WI38 (cell line): ENCODE measurements around the gene MLF2.
A peak's percentile ranks its signal among the peaks of the same experiment; 100 is the strongest.

Source experiments
- H3K4me3 ChIP-seq: 2 replicates; pipeline ENCODE4 v1.5.1; 2011; ENCODE audit warnings: low read depth, mild to moderate bottlenecking, control low read depth, low read length
- CTCF ChIP-seq: IDR thresholded peaks from 2 replicates; pipeline ENCODE4 v1.5.1; 2012; ENCODE audit warnings: low read depth, mild to moderate bottlenecking, control low read depth, low read length

The MLF2 gene

GRCh38 chr12:6772331-6772695 lies 19.4 kb upstream of the MLF2 start, which contains the start of gene LAG3:
Gene LAG3, plus strand, starts transcription at chr12:6772520. Its CDS starts 333 bp downstream, at chr12:6772853.
- H3K4me3 ChIP-seq, result no peak within 1 kb of the TSS
- no peak for TF ChIP-seq CTCF

- TF ChIP-seq CTCF, result no peak
- no peak overlapping the region for H3K4me3 ChIP-seq
These were observed 18.8 kb upstream of the MLF2 start for GRCh38 chr12:6771509-6772330.

- no peak overlapping the region for H3K4me3 ChIP-seq
- TF ChIP-seq CTCF, result no peak
These were observed 18.2 kb upstream of the MLF2 start for GRCh38 chr12:6771091-6771495.

GRCh38 chr12:6770600-6770999 lies 17.7 kb upstream of the MLF2 start:
- no peak for TF ChIP-seq CTCF

GRCh38 chr12:6770094-6770493 lies 17.2 kb upstream of the MLF2 start:
- H3K4me3 ChIP-seq, result no peak overlapping the region
- no peak for TF ChIP-seq CTCF

More at GRCh38 chr12:6770600-6770999, 17.7 kb upstream of the MLF2 start:
- no peak overlapping the region for H3K4me3 ChIP-seq

- H3K4me3 ChIP-seq, result no peak overlapping the region
- no peak for TF ChIP-seq CTCF
These were observed 16.7 kb upstream of the MLF2 start for GRCh38 chr12:6769666-6770065.

GRCh38 chr12:6768990-6769389 lies 16.0 kb upstream of the MLF2 start:
- H3K4me3 ChIP-seq, result peak overlapping the region; percentile 94
- TF ChIP-seq CTCF, result no peak
